Pulmonary artery endothelial cell (primary cell): ENCODE results near the gene TCERG1L. TPM values are rescaled to one million over a fixed set of nuclear protein-coding genes. Genes with fewer than 3 reads are reported as not detected.

Experiments
- DNase-seq: peaks from one replicate; pipeline ENCODE4 v3.0.0-alpha.2; 2011; ENCODE audit warnings: low read depth, low spot score
- total RNA-seq: library from RNA; depleted of rRNA; stranded (reverse); fragments of >200 nt; gene quantifications from 2 replicates; pipeline ENCODE4 v1.2.3, GENCODE V29; 2014

Gene TCERG1L
- total RNA-seq, 1 donor from 2014 or later, result not detected

DNA sequence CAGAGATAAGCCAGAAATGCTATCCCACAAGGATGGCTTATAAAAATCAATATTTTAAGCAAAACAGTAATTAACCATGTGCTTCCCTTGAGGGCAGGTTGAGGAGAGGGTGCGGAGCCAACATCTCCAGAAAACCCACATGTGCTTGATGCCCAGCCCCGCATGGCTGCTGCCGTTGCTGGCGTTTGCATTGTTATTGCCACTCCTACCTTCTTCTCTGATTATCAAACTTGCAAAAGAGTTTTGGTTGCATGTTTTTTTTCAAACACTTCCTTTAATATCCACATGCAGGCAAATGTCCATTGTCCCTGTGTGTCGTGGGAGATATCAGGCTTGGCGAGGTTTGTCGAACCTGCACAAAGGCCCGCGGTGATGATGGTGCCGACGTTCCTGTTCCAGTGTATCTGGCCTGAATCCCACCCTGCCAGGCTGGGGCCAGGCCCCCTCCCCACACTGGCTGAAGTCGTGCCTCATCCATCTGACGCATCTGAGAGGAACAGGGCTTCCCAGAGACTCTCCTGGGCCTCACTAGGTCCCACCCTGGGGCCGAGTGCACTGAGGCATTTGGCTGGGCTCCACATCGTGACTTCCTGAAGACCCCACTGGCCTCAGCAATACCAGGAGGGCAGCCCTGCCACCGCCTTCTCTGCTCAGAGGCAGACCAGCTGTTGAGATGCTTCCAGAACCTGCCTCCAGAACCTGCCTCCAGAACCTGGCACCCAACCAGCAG is 40.9 kb downstream of the TCERG1L start:
- no peak for DNase-seq

DNA sequence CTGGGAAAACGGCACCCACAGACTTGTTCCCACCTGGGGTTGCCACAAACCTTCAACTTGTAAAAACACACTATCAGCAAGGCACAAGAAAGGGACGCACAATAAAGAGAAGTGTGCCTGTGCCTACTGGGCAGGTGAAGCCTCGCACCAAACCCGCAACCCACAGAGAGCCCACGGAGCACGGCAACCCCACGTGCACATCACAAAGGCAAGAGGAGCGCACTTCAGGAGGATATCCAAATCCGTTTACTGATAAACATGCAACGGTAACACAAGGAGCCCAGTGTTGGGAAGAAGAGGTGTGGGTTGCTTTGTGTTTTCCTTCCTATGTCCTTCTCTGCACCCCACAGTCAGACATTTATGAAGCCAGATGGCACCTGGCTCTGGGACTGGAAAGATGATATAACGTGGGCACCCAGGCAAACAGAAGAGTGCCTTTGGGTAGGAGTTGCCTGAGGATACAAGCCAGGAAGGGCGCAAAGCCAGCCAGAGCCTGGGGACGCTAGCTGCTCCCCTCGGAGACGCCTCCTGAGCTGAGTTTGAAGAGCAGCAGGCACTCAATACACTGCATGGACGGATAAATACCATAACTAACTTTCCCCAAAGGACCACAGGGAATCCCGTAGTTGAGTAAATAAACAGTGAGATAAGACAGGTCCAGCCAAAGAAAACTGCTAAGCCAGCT is 41.6 kb downstream of the TCERG1L start:
- no peak for DNase-seq

DNA sequence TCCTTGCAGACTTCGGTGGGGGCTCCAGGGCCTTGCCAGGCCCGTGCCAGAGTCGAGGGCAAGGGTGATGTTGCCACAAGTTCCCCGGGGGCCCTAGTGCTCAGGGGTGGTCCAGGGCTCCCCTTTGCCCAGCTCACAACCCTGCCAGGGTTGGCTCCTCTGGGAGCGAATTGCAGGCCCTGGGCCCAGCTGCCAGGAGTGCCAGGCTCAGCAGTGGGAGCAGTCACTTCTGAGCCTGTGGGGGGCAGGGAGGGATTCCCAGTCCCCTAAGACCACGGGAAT is 43.8 kb downstream of the TCERG1L start:
- no peak for DNase-seq

DNA sequence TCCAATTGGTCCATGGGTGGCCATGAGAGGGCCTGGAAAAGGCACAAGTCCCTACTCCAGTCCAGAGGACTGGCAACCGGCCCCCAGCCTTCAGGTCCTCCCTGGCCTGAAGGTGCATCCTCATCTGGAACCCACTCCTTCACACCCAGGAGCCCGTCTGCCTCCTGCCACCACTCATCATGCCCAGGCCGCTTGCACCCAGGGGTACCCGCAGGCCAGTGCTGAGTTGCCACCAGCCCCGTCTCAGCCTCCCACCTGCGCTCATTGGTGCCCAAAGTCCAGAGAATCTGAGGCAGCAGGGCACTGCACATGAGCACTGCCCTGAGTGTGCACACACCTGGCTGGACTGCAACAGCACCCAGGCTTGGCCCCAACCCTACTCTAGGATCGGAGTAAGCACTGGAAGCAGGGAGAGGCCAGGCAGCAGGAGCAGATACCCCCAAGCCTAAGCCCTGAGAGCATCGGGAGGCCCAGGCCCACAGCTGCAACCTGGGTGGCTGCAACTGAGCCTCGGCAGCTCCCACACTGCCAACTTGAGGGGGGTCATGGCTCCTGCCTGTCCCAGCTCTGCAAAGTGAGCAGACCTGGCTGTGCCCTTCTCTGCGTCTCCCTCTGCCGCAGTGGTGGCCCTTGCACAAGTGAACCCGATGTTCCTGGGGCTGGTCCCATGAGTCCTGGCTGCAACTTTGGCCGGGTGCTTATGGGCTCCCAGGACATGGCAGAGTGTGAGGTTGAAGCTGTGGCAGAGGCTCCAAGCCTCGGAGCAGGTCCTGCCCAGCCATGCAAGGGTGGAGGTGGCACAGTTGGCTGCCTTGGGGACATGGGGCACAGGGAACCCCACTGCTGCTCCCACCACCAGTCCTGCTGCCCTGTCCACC is 44.3 kb downstream of the TCERG1L start:
- DNase-seq, result no peak

DNA sequence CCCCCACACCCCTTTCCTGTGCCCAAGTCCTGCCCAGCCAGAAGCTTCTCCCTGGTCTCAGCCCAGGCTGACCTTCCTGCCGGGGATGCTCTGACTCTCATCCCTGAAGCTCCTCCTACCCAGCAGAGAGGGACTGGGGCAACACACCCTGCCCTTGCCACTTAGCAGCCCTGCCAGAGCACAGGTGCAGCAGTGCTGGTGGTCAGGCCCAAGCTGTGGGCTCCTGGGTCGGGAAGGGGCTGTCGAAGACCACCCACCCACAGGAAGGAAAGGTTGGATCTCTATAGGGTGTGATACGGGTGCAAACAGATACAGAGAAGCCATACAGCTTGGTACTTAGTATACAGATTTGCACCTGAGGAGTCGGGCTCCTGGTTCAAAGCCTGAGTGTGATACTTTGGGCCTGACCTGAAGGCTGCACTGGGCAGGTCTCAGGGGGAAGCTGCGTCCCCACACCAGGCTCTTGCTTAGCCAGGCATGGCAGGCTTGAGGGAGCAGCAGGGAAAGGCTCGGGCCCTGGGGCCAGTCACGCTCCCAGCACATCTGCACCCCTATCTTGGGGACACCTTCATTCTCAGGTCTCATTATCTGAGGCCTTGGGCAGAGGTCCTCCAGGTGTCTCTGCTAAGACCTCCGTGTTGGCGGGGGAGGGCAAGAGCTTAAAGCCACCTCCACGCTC is 47.3 kb downstream of the TCERG1L start:
- no peak for DNase-seq

DNA sequence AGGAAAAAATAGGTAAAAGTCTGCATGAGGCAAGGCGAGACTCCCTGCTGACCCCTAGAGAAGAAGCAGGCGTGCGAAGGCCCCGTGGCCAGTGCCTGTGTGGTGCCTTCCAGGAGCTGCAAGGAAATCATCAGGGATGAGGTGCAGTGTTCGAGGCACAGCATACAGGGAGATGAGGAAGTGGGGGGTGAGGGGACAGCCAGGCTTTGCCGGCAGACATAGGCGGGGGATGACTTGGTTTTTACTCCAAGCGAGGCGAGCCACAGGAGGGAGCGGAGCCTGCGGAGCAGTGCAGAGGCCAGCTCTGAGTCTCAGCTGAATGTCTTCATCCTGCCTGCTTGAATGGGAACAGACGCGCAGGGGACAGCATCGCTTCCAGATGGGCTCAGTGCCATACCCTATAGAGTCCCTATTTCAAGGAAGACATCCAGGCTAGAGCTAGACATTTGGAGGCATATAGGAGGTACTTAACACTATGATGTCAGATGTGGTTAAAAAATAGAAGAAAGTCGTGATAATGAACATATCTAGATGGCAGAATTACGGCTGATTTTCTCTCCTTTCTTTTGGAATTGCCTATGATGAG is 49.5 kb downstream of the TCERG1L start:
- DNase-seq, result no peak

DNA sequence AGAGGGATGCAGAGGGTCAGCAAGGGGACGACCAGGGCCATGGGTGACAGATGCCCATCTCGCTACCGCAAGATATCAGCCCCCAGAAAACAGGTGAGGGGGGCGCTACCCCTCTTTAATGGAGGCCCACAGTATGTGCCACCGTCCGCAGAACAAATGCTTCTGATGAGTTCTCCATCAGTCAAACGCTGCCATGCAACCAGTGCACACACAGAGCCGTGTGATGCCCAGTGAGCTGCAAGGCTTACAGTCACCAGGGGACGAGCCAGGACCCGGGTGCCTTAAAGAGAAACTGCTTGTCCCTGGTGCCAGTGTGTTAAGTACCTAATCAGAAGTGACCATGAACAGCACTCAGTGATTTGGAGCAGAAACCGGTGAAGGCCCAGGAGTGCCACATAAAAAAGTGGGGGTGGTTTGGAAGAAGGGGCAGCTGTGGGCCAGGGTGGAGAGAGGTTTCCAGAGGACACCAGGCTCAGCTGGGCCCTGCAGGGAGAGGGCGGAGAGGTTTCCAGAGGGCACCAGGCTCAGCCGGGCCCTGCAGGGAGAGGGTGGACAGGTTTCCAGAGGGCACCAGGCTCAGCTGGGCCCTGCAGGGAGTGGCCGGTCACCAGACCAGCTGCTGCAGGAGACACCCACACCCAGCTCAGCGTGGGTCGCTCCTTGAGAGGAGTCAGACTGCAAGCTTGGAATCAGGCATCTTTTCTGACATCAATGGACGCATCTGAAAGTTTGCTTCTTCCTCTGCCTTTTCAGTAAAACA is 50.9 kb downstream of the TCERG1L start:
- no peak for DNase-seq

DNA sequence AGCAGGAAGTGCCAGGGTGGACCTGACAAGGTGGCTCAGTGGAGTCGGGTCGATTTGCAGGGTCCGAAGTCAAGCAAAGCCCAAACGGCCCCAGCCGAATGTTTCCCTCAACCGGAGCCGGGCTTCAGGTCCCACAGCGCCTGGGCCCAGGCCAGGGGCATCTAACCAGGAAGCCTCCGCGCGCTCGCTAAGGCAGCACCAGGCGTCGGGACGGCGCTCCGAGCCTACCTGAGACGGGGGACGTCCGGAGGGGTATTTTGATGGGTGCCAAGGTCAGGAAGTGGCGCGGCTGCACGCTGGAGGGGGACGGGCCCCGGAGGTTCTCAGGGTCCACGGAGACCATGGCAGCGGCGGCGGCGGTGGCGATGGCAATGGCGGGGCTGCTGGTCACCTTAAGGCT is 51.5 kb downstream of the TCERG1L start:
- DNase-seq, result no peak

DNA sequence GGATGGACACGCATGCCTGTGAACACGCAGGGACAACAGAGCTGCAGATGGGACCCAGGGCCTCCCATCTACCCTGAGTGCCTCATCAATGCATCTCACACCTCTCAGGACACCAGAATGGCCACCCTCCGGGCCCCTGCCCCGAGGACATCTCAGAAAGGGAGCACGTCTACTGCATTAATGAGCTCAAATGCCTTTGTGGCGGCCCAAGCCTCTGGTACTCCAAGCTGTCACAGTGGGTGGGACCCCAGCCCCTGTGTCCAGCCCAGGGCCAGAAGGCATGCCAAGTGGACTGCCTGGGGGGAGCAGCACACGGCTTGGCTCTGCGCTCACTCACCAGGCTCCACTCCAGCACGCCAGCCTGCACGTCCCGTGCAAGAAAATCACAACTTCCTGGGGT is 52.0 kb downstream of the TCERG1L start:
- no peak for DNase-seq

DNA sequence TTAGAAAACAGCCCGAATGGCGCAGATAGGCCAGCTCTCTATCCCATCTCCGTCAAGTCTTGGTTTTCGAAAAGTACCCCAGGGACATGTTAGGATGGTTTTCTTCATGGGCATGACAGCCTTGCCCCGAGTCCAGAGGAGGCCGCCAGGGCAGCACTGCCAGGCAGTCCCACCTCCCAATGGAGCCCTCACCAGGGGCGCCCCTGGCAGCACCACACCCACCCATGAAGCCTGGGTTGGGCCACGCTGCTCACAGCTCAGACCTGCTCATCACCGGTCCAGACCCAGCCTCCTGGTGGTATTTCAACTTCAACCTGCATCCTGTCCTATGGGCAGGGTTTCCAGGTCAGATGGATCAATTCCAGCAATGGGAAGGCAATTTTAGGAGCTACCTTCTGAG is 53.3 kb downstream of the TCERG1L start:
- DNase-seq, result no peak

DNA sequence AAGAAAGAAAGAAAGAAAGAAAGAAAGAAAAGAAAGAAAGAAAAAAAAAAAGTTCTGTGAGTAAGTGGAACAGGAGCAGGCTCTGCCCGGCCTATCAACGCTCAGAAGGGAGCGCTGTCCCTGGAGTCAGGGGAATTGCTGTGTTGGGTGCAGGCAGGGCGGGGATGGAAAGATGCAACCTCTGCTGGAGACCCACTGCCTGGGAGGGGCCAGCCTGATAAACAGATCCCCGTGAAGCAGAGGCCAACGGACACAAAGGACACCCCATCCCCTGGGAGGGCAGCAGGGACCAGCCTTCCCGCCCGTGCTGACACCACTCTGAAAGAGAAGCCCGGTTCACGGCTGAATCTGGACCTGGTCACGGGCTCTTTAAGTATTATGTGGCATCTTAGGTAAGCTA is 54.5 kb downstream of the TCERG1L start:
- no peak for DNase-seq

DNA sequence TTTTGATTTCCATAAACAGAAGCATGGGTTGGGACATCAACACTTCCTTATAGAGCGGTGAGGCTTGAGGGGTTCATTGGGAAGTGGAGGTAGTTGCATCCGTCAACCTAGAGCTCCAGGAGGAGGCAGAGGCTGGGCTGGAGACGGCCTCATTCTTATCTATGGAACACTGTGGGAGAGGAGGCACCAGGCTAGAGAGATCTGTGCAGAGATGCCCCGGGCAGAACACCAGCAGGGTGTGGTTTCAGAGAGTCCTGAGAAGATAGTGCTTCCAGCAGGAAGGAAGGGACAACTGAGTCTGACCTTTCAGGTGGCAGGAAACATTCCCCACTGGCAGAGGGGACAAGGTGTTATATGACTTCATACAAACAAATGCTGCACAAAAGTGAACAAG is 56.7 kb downstream of the TCERG1L start:
- no peak for DNase-seq

DNA sequence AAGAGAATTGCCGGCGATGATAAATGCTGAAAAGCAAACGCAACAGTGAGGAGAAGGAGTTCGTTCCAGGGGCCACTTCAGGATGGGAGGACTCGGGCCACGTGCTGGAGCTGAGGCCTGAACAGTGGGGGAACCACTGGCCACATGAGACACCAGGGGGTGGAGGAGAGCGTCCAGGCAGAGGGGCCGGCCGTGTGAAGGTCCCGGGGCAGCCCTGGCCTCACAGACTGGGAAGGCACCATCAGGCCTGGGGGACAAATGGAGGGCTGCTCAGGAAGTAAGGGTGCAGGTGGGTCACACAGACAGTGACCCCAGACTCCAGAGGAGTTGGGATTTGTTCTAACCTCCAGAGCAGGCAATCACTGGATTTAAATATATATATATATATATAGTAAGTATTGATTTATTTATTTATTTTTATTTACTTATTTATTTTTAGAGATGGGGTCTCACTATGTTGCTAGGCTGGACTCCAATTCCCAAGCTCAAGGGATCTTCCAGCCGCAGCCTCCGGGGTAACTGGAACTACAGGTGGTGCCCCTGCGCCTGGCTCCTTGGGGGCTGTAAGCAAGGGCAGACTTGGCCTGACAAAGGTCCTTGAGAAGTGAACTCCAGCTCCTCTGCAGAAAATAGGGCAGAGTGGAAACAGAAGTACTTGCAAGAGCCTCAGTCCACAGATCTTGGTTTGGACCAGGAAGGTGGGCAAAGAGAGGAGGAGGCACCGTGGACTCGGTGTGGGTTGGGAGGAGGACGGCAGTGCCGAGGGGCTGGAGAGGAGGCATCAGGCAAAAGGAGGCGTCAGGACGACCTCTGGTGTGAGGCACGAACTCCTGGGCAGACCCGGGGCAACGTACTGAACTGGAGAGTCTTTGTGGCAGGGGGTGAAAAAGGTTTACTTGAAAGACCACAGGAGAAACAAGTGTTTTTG is 57.3 kb downstream of the TCERG1L start:
- no peak for DNase-seq

DNA sequence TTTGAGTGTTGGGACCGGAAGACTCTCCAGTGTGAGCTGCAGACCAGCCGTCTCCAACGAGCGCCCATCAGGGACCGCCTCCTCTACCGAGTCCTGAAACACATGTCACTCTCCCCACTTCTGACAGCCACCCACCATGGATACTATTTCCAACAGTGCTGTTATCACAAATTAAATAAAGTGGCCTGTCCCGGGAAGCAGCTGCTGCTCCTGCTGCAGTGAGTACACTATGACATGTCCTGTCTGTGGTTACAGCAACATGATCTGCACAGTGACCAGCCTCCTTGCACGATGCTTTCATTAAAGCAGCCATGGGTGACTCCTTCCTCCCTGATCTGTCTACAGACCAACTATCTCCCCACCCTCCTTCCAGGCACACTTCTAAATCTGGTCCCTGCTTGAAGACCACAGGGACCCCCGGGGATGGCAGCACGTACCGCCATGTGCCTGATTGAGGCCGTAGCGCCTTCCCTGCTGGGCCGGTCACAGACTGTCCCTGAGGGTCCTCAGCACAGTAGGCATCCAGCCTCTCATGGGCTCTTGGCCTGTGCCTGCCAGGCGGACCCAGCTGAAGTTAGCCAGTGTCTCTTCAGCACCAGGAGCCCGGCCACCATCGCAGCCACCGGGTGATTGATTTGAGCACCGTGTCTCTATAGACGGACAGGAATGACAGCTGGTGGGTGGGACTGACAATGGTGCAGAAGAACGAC is 58.8 kb downstream of the TCERG1L start:
- no peak for DNase-seq

DNA sequence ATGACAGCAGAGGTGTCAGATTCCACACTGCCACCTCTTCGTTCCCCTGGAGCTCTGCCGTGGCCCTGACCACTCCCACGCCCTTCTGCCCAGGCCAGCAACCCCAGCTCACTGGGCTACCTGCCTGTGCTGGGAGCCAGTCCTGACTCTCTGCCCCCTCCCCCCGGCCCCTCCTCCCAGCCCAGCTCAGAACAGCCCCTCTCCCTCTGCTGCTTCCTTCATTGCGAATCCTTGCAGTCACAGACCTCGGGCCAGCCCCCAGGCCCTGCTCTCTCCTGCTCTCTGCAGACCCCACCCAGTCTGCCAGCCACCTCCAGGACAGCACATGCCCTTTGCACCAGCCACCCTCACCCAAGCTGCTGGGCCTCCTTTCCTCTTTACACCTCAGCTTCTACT is 60.4 kb downstream of the TCERG1L start:
- no peak for DNase-seq

DNA sequence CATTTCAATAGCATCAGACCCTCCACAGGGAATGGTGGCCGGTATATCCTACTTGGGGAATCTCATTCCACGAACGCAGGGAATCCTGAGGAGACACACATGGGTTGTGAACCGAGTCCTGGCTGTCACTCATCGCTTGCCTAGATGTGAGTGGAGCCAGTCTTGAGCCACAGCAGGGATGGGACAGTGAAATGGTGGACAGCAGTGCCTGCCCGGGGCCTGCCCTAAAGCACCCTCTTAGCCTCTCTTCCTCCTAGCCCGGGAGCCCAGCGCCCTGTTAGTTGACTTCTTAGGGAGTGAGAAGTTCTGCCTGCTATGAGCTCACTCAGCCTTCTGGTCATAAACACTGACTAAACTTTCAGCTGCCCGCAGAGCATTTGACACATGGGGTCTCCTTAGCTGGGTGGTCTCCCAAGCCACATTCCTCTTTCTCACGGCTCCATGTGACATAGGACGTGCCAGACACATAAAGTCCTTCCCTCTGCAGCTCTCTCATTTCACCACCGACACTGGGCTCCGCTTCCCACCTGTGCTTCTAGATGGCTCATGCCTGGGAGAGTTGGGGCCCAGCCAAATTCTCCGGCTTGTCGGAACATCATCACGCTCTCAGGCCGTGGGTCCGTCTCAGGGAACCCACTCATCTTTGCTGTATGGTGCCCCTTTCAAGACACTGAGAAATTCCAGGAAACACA is 60.9 kb downstream of the TCERG1L start:
- DNase-seq, result no peak

DNA sequence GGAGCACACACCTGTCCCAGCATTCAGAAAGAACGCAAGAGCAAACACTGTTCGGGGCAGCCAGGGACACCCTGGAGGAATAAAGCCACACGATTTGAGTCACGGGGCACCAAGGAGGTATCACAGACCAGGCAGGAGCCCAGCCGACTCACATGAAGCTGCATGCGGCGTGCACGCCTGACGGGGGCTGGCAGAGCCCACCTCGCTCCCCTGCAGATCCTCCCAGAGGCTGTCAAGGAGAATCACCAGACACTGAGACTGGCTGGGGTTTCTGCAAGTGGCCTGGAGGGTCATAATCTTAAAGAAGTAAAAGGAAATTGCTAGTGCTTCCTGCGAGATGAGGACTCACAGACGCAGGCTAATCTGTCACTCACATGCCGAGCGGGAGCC is 61.6 kb downstream of the TCERG1L start:
- DNase-seq, result no peak

DNA sequence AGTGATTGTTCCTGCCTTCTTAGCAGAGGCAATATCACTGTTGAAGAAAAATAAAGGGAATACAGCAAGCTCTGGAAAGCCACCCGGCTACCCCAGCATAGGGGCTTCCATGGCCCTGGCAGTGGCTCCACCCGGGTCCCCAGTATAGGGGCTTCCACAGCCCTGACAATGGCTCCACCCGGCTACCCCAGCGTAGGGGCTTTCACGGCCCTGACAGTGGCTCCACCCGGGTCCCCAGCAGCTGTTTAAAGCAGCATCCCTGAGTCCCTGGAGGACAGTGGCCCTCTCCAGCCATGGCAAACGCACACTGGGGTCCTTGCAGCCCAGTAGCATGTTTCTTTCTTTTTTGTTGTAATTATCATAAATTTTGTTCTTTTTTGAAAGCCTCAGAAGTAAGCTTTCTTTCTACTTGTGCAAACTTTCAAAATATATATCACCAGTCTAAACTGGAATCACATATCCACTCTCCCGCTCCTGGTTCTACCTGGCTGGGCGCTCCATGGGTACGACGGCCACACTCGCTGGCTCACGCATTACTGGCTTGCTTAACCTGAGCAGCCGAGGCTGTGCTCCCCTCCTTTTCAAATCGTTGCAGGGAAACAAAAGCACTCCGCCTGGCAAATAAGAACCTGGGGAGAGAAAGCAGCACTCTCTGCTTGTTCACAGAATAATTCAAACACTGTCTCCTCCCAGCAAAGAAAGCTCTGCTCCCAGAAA is 62.1 kb downstream of the TCERG1L start:
- no peak for DNase-seq
